HG02588 (cell line): ENCODE results near the gene CRYZL1.
"Not testable (repeated sequence)": the region's sequence is repeated elsewhere in the genome, so short reads cannot be mapped to it uniquely, and the experiment has no call there.

Experiments used
- ATAC-seq: cut with Tn5 transposase; IDR thresholded peaks from one replicate; pipeline ENCODE4 v1.9.1; 2021; ENCODE audit warnings: mild to moderate bottlenecking, moderate library complexity; ENCODE audit not compliant: unreplicated experiment

CRYZL1 gene

DNA sequence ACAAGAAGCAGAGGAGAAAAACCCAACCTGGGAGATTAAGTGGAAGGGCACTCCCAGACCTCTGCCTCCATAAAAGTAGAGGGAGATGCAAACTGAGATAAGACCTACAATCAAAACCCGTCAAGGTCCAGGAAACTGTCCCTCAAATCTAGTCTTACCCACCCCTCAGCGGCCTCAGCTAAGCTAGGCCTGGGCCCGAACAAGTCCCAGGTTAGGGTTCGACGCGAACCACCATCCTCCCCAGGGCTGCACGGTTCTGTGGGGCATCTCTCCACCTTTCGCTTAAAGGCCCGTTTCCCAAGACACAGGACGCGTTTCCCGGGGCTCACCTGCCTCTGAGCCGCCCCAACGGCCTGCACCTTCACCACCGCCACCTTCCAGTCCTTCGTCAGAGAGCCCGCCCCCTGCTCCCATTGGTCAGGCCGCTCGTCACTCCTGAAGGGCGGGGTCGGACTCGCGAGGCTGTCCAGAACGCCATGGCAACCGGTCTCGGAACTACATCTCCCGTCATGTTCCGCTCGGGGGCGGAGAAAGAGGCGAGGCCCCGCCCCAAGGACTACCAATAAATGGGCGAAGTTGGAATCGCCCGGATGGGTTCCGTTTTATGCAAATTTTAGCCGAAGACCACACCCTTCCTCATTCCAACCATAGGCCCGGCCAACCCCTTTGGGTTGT lies at the start of gene CRYZL1:
Gene CRYZL1, minus strand, starts transcription at position 390 of the 675 bp plus-strand sequence. CDS start 10,190 bp downstream, outside the sequence.
- ATAC-seq = peak; percentile 81

DNA sequence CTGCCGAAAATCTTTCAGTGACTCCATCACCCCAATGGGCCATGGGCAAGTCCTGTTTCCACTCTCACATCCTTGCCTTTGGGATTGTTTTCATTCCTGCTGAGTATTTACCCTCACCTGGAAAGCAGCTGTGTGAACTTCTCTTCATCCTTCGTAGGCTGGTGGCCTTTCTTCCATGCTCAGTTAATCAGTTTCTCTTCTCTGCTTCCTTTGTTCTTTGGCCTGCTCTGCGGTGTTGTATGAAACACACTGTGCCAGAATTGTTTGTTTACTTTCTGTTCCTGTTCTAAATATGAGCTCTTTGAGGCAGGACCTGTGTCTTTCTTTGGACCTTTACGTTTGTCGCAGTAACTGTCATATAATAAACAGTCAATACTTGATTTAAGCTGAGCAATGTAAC lies 49.3 kb upstream of the CRYZL1 start:
- no peak for ATAC-seq

DNA sequence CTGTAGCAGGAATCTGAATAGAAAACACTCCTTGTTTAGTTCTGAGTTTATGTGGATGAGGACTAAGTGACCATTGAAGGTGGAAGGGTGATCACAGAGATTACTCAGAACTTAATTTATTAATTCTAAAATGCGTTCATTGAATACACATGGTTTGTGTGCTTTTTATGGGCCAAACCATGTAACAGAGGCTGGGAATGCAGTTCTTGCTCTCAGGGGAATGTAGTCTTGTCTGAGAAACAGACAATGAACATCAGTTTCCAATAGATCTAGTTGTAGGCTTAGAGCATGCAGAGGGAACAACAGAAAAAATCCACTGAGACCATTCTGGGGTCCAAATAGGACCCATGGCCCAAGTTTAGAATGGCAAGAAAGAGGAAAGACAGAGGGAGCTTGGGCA lies 46.8 kb upstream of the CRYZL1 start:
- no peak for ATAC-seq

DNA sequence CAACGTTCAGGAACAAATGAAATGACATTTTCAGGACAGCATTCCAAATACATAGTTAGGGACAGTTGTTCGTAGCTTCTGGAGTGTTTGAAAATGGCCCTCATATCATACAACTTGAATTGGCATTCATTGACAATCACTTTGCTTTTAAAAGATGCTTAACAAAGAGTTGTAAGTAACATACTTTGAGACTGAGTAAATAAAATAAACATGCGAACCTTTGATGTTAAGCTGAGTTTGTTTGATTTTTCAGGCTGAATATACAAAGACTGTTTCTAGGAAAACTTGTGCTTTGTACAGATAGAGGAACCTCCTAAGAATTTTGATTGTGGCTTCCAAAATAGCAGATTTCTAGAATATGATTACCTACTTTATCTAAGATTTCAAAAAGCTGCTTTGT lies 46.1 kb upstream of the CRYZL1 start:
- ATAC-seq = no peak

DNA sequence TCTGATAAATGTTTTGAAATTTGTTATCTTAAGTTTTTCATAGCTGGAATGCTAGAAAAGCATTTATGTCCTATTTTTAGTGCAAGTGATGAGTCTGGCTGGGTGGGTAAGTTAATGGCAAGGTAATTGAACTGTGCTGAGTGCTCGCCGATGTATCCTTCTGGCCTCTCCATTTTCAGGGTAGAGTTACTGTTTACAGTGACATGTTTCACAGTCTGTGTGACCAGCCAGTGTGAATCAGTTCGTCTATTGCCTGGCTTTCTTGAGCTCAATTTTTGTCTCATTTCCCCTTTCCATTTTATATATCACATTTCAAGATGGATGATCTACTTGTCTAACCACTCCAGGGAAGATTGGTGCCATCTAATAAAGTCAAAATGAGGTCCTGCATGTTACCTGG lies 44.8 kb upstream of the CRYZL1 start:
- no peak for ATAC-seq

DNA sequence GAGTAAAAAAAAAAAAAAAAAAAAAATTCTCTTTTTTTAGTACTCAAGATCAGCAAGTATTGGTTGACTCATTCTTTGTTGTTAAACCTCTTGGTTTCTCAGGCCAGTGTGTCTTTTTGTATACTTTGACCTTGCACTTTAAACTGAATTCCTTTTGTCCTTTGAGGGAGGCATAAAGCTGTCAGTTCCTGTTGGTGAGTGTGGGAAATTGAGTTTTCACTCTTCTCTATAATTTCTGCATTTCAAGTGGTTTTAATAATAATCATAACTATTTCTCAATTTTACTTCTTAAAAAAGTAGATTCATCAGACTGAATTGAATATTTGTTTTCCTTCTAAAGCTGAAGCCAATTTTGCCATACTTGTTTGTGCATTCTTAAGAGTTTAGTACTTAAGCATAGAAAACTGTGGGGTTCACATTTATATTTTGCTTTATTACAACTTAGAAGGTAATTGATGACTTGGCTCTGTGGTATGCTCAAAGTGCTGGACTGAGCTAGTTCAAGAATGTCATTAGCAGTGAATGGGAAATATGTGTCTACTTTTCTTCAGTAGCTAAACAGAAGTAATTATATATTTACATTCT lies 44.2 kb upstream of the CRYZL1 start:
- no peak for ATAC-seq

DNA sequence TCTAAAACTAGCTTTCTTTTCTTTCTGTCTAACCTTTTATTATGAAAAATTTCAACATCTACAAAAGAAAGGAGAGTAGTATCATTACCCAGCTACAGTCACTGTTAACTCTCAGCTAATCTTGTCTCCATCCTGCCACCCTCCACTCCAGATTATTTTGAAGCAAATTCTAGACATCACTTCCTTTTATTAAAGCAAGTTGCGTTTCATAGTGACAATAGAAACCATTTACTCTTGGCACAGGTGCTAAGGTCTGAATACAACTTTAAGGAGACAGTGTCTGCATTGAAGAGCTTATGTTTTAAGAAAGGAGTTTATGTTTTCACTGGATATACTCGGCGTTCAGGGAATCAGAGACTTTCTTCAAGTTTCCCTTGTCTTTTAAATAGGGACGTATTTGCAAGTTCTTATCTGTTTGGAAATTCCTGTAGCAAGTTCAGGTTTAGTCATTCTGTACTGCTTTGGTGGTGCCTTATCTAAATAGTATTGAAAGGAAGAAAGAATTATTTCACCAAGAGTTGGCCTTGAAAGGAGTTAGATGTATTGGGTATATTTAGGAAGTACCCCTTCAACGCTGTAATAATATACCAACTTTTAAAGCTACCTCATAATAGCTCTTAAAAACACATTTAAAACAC lies 43.5 kb upstream of the CRYZL1 start:
- no peak for ATAC-seq

DNA sequence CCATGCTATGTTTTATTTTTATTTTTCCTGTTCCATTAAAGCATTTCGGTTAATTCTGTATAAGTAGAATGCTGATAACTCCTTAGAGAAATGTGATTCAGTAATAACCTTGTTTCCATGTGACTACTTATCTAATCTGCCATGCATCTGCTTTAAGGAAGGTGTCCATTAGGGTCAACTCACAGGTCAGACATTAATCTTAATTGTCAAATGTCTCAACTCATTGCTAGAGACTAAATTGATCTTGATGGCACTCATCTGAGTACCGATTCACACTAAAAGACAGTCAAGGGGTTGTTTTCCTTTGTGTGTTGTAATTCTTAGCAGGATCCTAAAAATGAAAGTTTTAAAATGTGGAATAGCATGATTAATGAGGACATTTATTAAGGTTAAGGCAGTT lies 42.5 kb upstream of the CRYZL1 start:
- no peak for ATAC-seq

DNA sequence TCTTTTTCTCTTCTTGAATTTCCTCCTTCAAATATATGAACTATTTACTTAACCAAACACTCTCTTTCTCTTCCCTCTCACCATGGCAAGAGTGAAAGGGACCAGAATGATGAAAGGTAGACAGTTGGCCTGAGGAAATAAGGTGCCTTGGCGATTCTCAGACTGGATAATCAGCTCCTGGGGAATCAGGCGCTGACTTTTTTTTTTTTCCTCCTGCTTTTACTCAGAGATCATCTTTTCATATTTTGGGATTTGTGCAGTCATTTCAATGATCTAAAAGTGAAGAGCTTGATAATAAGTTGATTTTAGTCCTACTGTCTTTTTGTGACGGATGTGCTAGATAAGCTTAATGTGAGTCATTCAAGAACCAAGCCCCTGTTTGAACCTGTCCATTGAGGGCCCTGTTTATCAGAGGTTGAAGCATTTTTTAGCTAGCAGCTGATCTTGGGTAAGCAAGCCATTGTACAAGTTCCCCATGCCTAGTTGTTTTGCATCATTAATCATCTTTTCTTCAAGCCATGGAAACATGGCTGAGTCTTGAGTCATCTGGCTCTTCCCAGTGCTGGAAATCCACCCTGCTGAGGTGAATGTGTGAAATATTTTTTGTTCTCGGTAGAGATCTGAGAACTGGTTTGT lies 41.6 kb upstream of the CRYZL1 start:
- ATAC-seq = no peak

DNA sequence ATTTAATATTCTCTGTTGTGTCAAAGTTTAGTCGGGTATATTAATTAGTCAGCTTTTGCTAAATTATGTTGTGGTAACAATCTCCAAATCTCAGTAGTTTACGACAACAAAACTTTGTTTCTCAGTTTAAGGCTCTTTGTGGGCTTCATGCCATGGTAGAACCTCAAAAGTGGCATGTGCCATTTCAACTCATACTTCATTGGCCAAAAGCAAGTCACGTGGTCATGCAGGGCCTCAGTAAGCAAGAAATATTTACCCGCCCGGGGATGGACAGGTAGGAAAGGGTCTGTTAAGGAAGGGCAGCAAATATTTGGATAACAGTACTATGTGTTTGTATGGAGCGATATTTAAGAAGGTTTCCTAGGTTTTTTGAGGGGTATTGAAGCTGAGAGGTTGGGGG lies 39.3 kb upstream of the CRYZL1 start:
- no peak for ATAC-seq

DNA sequence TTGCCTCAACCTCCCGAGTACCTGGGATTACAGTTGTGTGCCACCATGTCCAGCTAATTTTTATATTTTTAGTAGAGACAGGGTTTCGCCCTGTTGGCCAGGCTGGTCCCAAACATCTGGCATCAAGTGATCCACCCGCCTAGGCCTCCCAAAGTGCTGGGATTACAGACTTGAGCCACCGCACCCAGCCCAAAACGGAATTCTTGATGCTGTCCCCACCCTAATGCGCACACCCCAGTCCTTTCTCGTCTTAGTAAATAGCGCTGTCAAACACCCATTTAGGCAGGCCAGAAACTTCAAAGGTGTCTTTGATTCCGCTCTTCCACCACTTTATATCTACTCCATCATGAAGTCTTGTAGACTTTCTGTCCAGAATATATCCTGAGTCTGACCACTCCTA lies 35.9 kb upstream of the CRYZL1 start:
- ATAC-seq = no peak

DNA sequence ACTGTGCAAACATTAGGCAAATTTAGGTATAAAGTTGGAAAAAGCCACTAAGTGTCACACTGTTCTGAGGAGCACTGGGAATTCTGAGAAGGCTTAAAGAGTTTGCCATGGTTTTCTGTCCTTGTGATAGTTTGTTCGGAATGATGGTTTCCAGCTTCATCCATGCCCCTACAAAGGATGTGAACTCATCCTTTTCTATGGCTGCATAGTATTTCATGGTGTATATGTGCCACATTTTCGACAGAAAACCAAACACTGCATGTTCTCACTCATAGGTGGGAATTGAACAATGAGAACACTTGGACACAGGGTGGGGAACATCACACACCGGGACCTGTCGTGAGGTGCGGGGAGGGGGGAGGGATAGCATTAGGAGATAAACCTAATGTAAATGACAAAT lies 35.1 kb upstream of the CRYZL1 start:
- ATAC-seq = not testable (repeated sequence)

DNA sequence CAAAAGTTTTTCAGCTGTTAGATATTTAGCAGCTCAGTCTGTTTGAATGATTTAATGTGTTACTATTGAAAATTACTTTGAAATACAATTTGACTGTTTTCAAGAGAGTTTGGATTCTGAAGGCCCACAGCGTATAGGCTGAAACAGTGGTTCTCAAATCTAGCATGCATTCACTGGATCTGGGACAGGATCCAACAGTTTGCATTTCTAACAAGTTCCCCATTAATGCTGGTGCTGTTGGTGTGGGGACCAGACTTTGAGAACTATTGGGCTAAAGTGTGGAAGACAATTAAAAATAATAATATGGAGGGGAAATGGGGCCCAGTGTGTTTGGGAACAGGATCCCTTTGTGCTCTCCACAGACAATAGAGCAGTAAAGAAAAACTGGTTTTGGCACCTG lies 32.7 kb upstream of the CRYZL1 start:
- ATAC-seq = no peak

DNA sequence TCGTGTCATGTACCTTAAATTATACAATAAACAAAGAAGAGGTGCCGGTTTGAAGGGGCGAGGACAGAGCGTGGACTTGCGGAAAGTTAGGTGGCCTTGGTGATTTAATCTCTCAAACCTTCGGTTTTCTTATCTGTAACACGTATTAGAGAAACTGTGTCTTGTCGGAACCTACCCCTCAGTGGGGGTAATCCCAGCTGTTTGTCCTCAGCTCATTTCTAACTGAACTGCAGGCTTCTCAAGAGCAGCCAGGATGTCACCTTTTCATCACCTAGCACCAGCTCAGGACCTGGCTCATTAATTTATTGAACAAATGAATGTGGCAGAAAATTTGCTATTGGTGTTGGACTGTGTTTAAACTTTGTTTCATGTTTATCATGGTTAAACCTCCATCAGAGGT lies 31.9 kb upstream of the CRYZL1 start:
- ATAC-seq = no peak

DNA sequence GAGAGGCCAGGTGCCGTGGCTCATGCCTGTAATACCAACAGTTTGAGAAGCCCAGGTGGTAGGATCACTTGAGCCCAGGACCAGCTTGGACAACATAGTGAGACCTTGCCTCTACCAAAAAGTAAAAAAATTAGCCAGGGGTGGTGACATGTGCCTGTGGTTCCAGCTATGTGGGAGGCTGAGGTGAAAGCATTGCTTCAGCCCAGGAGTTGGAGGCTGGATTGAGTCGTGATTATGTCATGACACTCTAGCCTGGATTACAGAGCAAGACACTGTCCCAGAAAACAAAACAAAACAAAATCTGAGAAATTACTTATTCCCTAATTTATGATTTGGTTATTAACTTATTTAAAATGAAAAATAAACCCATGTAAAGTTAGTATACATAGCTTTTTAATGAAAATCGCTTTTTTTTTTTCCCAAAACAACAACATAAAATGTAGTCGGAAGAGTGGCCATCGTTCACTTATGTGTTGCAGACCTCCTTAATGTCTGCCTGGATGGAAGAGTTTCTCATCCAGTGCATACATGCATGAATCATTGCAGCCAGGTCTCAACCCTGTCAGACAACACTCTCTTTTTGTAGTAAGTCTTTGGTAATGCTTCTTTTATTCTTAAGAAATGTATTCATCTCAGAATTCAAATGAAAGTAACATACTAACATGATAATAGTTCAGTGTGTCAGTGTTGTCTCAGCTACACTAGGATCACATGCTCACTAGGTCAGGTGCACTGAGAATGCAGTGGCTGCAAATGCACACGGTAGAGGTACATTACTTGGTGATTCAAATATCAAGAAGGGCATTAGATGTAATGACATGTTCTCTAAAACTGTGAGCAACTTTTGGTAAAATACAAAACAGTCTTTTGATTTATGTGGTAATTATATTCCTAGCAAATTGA lies 28.8 kb upstream of the CRYZL1 start:
- ATAC-seq = no peak

DNA sequence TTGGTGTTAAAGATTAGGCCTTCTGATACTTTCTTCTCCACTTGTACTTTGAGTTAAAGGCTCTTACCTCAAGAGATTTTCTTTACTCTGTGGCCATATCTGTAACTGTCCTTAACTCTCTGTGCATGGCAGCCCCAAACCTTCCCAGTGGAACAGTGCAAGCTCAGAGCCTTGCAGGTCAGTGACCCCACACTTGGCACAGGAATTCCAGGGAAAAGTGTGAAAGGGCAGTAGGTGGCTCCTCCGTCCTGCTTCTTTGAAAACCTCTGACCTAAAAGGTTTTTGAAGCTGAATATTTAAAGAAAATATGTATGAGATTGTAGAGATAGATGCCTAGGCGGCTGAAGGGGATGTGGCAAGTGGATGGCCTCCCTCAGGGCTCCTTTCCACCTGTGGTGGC lies 27.1 kb upstream of the CRYZL1 start:
- no peak for ATAC-seq

DNA sequence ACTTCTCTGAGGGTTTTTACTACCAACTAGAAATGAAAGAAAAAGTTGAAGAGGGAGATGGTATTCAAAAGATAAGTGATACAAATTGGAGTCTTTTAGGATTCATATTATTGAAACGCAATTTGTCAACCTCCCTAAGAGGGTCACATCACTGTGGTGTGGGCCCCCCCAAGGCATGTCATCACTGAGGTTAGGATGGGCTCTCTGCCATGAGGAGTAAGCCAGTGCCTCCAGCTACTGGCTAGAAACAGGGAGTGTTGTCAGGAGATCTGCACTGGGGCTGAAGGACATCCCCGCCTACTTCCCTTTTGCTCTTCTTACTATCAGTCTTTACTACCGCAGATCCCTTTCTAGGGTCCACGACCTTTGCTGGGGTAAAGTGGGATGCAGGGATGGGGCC lies 26.6 kb upstream of the CRYZL1 start:
- no peak for ATAC-seq

DNA sequence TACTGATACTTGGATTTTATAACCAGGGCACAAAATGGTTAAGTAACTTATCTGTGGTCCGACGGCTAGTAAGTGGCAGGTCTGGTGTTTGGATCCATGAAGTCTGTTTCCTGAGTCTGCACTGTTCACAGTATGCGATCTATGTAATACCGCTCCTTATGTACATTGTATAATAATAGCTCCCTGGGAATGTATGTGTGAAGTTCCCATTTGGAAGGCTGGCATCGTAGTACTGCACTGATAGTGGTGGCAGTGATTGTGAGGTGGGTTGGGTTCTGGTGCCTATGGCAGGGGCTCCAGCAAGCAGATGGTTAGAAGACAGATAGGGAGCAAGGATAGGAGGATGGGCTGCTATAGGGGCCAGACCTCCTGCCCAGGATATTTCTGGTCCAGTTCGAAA lies 26.1 kb upstream of the CRYZL1 start:
- no peak for ATAC-seq

DNA sequence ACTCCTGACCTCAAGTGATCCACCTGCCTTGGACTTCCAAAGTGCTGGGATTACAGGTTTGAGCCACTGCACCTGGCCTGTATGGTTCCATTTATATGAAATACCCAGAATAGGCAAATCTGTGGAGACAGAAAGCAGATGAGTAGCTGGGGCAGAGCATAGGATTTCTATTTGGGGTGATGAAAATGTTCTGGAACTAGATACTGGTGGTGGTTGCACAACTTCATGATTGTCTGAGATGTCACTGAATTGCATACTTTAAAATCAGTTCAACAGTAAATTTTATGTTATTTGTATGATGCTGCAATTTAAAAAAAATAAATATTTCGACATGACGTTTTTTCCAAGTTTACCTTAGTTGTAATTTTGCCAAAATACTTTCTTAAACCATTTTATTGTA lies 24.6 kb upstream of the CRYZL1 start:
- ATAC-seq = no peak

DNA sequence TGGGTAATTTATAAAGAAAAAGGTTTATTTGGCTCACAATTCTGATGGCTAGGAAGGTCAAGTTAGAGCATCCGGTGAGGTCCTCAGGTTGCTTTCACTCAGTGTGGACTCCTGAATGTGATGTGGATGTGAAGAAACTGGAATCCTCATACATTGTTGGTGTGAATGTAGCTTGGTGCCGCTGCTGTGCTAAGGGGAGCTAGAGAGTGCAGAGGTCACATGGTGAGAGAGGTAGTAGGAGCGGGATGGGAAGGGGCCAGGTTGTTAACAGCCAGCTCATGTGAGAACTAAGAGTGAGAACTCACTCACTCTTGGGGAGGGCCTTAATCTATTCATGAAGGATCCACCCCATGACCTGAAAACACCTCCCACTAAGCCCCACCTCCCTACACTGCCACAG lies 22.6 kb upstream of the CRYZL1 start:
- ATAC-seq = no peak

DNA sequence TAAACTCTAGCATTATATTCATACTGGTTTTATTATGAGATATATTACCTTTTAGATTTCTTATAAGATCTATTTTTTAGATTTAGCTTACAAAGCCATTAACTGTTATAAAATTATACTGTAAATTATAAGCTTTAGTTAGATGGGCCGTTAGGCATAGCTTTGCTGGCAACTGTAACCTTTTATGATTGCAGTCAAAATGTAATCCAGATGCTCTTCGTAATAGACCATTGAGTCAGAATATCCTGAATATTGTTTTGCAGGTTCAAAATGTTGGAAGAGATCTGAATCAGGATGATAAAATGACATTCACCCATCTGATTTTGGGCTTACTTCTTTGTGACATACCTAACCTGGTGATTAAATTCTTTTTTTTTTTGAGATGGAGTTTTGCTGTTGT lies 21.7 kb upstream of the CRYZL1 start:
- no peak for ATAC-seq
